ENCODE data around the gene KRTAP4-6. TPM values are rescaled to one million over a fixed set of nuclear protein-coding genes. Genes with fewer than 3 reads are reported as not detected.

Gene KRTAP4-6
- total RNA-seq, 4 donors from 2014 or later, result 0.25 to 54.3 TPM; not detected in 2

- intact Hi-C loops (cut with DNase I; ENCODE audit: low total_unique reads), result no loop called here
- no peak within 1 kb of the TSS for H3K4me3 ChIP-seq (ENCODE audit: low read depth, poor library complexity, severe bottlenecking)
- DNase-seq (ENCODE audit: low spot score in 2 of 2), result no peak
- no peak for TF ChIP-seq POLR2A (IDR thresholded peaks at IDR 0.05)
- no peak for TF ChIP-seq CTCF (IDR thresholded peaks at IDR 0.05)
- WGBS, 2 donors, result 67 to 72% methylated on average over 4 of the region's 4 CpGs
Observed at GRCh38 chr17:41098042-41098441, 42.3 kb downstream of the KRTAP4-6 start, which contains the start of gene KRTAP4-8. Gene KRTAP4-8, minus strand, starts transcription at chr17:41098142. Its CDS starts 58 bp downstream, at chr17:41098084.

GRCh38 chr17:41096055-41096454, 44.3 kb downstream of the KRTAP4-6 start:
- intact Hi-C loops (cut with DNase I; ENCODE audit: low total_unique reads), result no loop called here
- DNase-seq (ENCODE audit: low spot score in 2 of 2), result no peak
- no peak overlapping the region for H3K4me3 ChIP-seq (ENCODE audit: low read depth, poor library complexity, severe bottlenecking)
- WGBS, 2 donors, result 61% methylated on average over 7 of the region's 7 CpGs
- TF ChIP-seq POLR2A (IDR thresholded peaks at IDR 0.05) (no peak), CTCF (IDR thresholded peaks at IDR 0.05) (no peak)

Other genes starting within 250 kb of the KRTAP4-6 start
- 100 to 1,000 TPM; 302 to 577 (median 454) TPM for gene KRT23, start 202.9 kb downstream of the KRTAP4-6 start, total RNA-seq
- 1 to 10 TPM in 1 of 4 donors, under 1 TPM in 1, not detected in 2; 0.51 to 8.8 TPM for gene KRT39, start 173.6 kb downstream of the KRTAP4-6 start, total RNA-seq
- 10 to 100 TPM in 1 of 4 donors, not detected in 3; 12.3 TPM for gene KRT40, start 156.2 kb downstream of the KRTAP4-6 start, total RNA-seq
- 10 to 100 TPM in 1 of 4 donors, not detected in 3; 11.6 TPM for gene KRTAP3-3, start 146.4 kb downstream of the KRTAP4-6 start, total RNA-seq
- gene KRTAP3-2, start 140.6 kb downstream of the KRTAP4-6 start, total RNA-seq, result 10 to 100 TPM in 1 of 4 donors, not detected in 3; 84.1 TPM
- 10 to 100 TPM in 1 of 4 donors, 1 to 10 TPM in 1, not detected in 2; 4.0 to 83.2 TPM for gene KRTAP3-1, start 131.4 kb downstream of the KRTAP4-6 start, total RNA-seq
- gene KRTAP1-5, start 113.3 kb downstream of the KRTAP4-6 start, total RNA-seq, result 100 to 1,000 TPM in 1 of 4 donors, 10 to 100 TPM in 1, under 1 TPM in 1, not detected in 1; 0.22 to 168 (median 10.9) TPM
- 1 to 10 TPM in 1 of 4 donors, not detected in 3; 4.2 TPM for gene KRTAP1-4, start 110.3 kb downstream of the KRTAP4-6 start, total RNA-seq
- 100 to 1,000 TPM in 1 of 4 donors, 1 to 10 TPM in 1, not detected in 2; 1.6 to 107 TPM for gene KRTAP1-3, start 105.7 kb downstream of the KRTAP4-6 start, total RNA-seq
- 100 to 1,000 TPM in 1 of 4 donors, 1 to 10 TPM in 1, under 1 TPM in 1, not detected in 1; 0.32 to 195 (median 5.1) TPM for gene KRTAP1-1, start 99.1 kb downstream of the KRTAP4-6 start, total RNA-seq
- gene KRTAP2-1, start 93.2 kb downstream of the KRTAP4-6 start, total RNA-seq, result 10 to 100 TPM in 1 of 4 donors, 1 to 10 TPM in 1, not detected in 2; 7.0 to 83.9 TPM
- gene KRTAP2-2, start 85.3 kb downstream of the KRTAP4-6 start, total RNA-seq, result 10 to 100 TPM in 1 of 4 donors, 1 to 10 TPM in 1, not detected in 2; 3.6 to 58.7 TPM
- 10 to 100 TPM in 1 of 4 donors, 1 to 10 TPM in 1, not detected in 2; 3.9 to 12.8 TPM for gene KRTAP2-3, start 80.4 kb downstream of the KRTAP4-6 start, total RNA-seq
- gene KRTAP2-4, start 74.7 kb downstream of the KRTAP4-6 start, total RNA-seq, result 10 to 100 TPM in 1 of 4 donors, not detected in 3; 61.4 TPM
- 10 to 100 TPM in 1 of 4 donors, 1 to 10 TPM in 1, under 1 TPM in 1, not detected in 1; 0.54 to 73.1 (median 2.4) TPM for gene KRTAP4-7, start 56.4 kb downstream of the KRTAP4-6 start, total RNA-seq
- gene KRTAP4-8, start 42.4 kb downstream of the KRTAP4-6 start, total RNA-seq, result 10 to 100 TPM in 1 of 4 donors, not detected in 3; 27.3 TPM
- not detected for gene KRTAP4-16, start 38.3 kb downstream of the KRTAP4-6 start, total RNA-seq
- 10 to 100 TPM in 1 of 4 donors, 1 to 10 TPM in 1, under 1 TPM in 1, not detected in 1; 0.44 to 73.5 (median 2.6) TPM for gene KRTAP4-9, start 35.2 kb downstream of the KRTAP4-6 start, total RNA-seq
- gene KRTAP4-11, start 22.2 kb downstream of the KRTAP4-6 start, total RNA-seq, result 10 to 100 TPM in 1 of 4 donors, under 1 TPM in 1, not detected in 2; 0.89 to 20.6 TPM
- 10 to 100 TPM in 1 of 4 donors, not detected in 3; 57.0 TPM for gene KRTAP4-12, start 16.4 kb downstream of the KRTAP4-6 start, total RNA-seq
- 10 to 100 TPM in 1 of 4 donors, under 1 TPM in 1, not detected in 2; 0.34 to 14.9 TPM for gene KRTAP4-5, start 9.3 kb upstream of the KRTAP4-6 start, total RNA-seq
- 100 to 1,000 TPM in 1 of 4 donors, under 1 TPM in 1, not detected in 2; 0.84 to 102 TPM for gene KRTAP4-4, start 20.2 kb upstream of the KRTAP4-6 start, total RNA-seq
- 10 to 100 TPM in 1 of 4 donors, 1 to 10 TPM in 1, not detected in 2; 1.2 to 54.0 TPM for gene KRTAP4-3, start 27.7 kb upstream of the KRTAP4-6 start, total RNA-seq
- gene KRTAP4-2, start 37.7 kb upstream of the KRTAP4-6 start, total RNA-seq, result 10 to 100 TPM in 1 of 4 donors, 1 to 10 TPM in 1, not detected in 2; 5.0 to 75.4 TPM
- 10 to 100 TPM in 1 of 4 donors, 1 to 10 TPM in 1, not detected in 2; 2.1 to 66.2 TPM for gene KRTAP4-1, start 44.4 kb upstream of the KRTAP4-6 start, total RNA-seq
- gene KRTAP9-1, start 49.3 kb upstream of the KRTAP4-6 start, total RNA-seq, result under 1 TPM in 1 of 4 donors, not detected in 3; 0.91 TPM
- 100 to 1,000 TPM in 1 of 4 donors, 10 to 100 TPM in 1, not detected in 2; 18.1 to 183 TPM for gene KRTAP9-2, start 86.1 kb upstream of the KRTAP4-6 start, total RNA-seq
- 100 to 1,000 TPM in 1 of 4 donors, 1 to 10 TPM in 1, under 1 TPM in 1, not detected in 1; 0.27 to 218 (median 8.7) TPM for gene KRTAP9-3, start 91.9 kb upstream of the KRTAP4-6 start, total RNA-seq
- 100 to 1,000 TPM in 1 of 4 donors, under 1 TPM in 2, not detected in 1; 0.47 to 120 (median 0.97) TPM for gene KRTAP9-8, start 97.5 kb upstream of the KRTAP4-6 start, total RNA-seq
- 100 to 1,000 TPM in 1 of 4 donors, 1 to 10 TPM in 1, under 1 TPM in 1, not detected in 1; 0.37 to 177 (median 2.1) TPM for gene KRTAP9-4, start 109.1 kb upstream of the KRTAP4-6 start, total RNA-seq
- gene KRTAP9-9, start 114.8 kb upstream of the KRTAP4-6 start, total RNA-seq, result 10 to 100 TPM in 1 of 4 donors, 1 to 10 TPM in 1, not detected in 2; 2.1 to 94.5 TPM
- under 1 TPM in 2 of 4 donors, not detected in 2; 0.38 to 0.62 TPM for gene KRTAP9-6, start 124.8 kb upstream of the KRTAP4-6 start, total RNA-seq
- gene KRTAP9-7, start 135.2 kb upstream of the KRTAP4-6 start, total RNA-seq, result 10 to 100 TPM in 1 of 4 donors, under 1 TPM in 1, not detected in 2; 0.51 to 17.1 TPM
- gene KRTAP29-1, start 162.3 kb upstream of the KRTAP4-6 start, total RNA-seq, result 1 to 10 TPM in 1 of 4 donors, not detected in 3; 2.5 TPM
- gene KRTAP16-1, start 168.8 kb upstream of the KRTAP4-6 start, total RNA-seq, result 1 to 10 TPM in 1 of 4 donors, not detected in 3; 5.9 TPM
- 10 to 100 TPM in 1 of 4 donors, 1 to 10 TPM in 1, not detected in 2; 1.3 to 38.6 TPM for gene KRTAP17-1, start 175.2 kb upstream of the KRTAP4-6 start, total RNA-seq
- gene KRT33A, start 210.3 kb upstream of the KRTAP4-6 start, total RNA-seq, result 10 to 100 TPM in 2 of 4 donors, under 1 TPM in 1, not detected in 1; 0.25 to 73.9 (median 11.0) TPM
- gene KRT33B, start 229.3 kb upstream of the KRTAP4-6 start, total RNA-seq, result 100 to 1,000 TPM in 1 of 4 donors, 1 to 10 TPM in 1, under 1 TPM in 1, not detected in 1; 0.25 to 117 (median 4.4) TPM
- 100 to 1,000 TPM in 1 of 4 donors, 10 to 100 TPM in 1, 1 to 10 TPM in 1, under 1 TPM in 1; 0.72 to 143 (median 6.3) TPM for gene KRT34, start 241.8 kb upstream of the KRTAP4-6 start, total RNA-seq

Measured in lower leg skin (tissue), 4 donors.